GM12892 (cell line): ENCODE results near the gene TNFAIP8L1.

Experiments
- POLR2A ChIP-seq: IDR thresholded peaks from 2 replicates; pipeline ENCODE4 v1.6.1; 2011; ENCODE audit warnings: low read depth, low read length, control low read depth
- POLR2AphosphoS5 ChIP-seq: IDR thresholded peaks from 2 replicates; pipeline ENCODE4 v1.6.1; 2011; ENCODE audit warnings: low read depth, low read length, control low read depth

- TF ChIP-seq POLR2A = no peak
- TF ChIP-seq POLR2AphosphoS5 = no peak
These were observed 43.3 kb downstream of the TNFAIP8L1 start for GRCh38 chr19:4682417-4683200.
